ENCODE results near the gene DLGAP1. TPM values are rescaled to one million over a fixed set of nuclear protein-coding genes. Genes with fewer than 3 reads are reported as not detected.

The DLGAP1 gene
- total and polyA plus RNA-seq, 7 experiments from 2014 or later, result 0.32 to 1.0 TPM; not detected in 5

GRCh38 chr18:3634250-3634939 is 820.7 kb downstream of the DLGAP1 start:
- Mint-ChIP-seq H3K4me3 (no peak overlapping the region), H3K27ac (no peak overlapping the region)

GRCh38 chr18:3631887-3632286 is 823.2 kb downstream of the DLGAP1 start:
- no peaks in the 10 kb centered on the region for H3K27me3 ChIP-seq (ENCODE audit: control insufficient read depth in 2 of 2, insufficient read depth in 2 of 2, low read length in 2 of 2)
- CTCF ChIA-PET, result no interaction called here
- POLR2A ChIA-PET, result no interaction called here
- H3K4me1 Mint-ChIP-seq, result peaks cover 0 to 11% (median 0%) of the 10 kb centered on the region in 7 donors
- peaks cover 0 to under 1% (median 0%) of the 10 kb centered on the region in 11 donors for H3K9me3 Mint-ChIP-seq
- no peaks in the 10 kb centered on the region for H3K4me1 ChIP-seq (ENCODE audit: control insufficient read depth in 2 of 2, insufficient read depth in 2 of 2, low read length in 2 of 2)
- H3K4me3 ChIP-seq (ENCODE audit: low read length), result no peak overlapping the region
- H3K27ac Mint-ChIP-seq, result peak overlapping the region in 1 of 9 donors; percentile 41
- H3K4me3 Mint-ChIP-seq, result no peak overlapping the region
- H3K36me3 ChIP-seq (ENCODE audit: control insufficient read depth in 2 of 3, insufficient read depth in 3 of 3, low read length in 3 of 3), result no peaks in the 10 kb centered on the region
- intact Hi-C loops (cut with micrococcal nuclease), result no loop called here
- H3K27me3 Mint-ChIP-seq, result no peaks in the 10 kb centered on the region
- DNase-seq, result no peak
- H3K27ac ChIP-seq (ENCODE audit: low read depth, low read length), result no peak overlapping the region
- H3K9me3 ChIP-seq (ENCODE audit: control insufficient read depth in 2 of 3, low read length in 3 of 3), result no peaks in the 10 kb centered on the region
- peaks cover 0 to 4% (median 0%) of the 10 kb centered on the region in 5 donors for H3K36me3 Mint-ChIP-seq
- ATAC-seq, result no peak

More at GRCh38 chr18:3634250-3634939, 820.7 kb downstream of the DLGAP1 start:
- Histone ChIP-seq H3K27ac (ENCODE audit: low read depth, low read length) (no peak overlapping the region), H3K4me1 (ENCODE audit: control insufficient read depth in 2 of 2, insufficient read depth in 2 of 2, low read length in 2 of 2) (no peaks in the 10 kb centered on the region), H3K9me3 (ENCODE audit: control insufficient read depth in 2 of 3, low read length in 3 of 3) (no peaks in the 10 kb centered on the region), H3K36me3 (ENCODE audit: control insufficient read depth in 2 of 3, insufficient read depth in 3 of 3, low read length in 3 of 3) (no peaks in the 10 kb centered on the region), H3K4me3 (ENCODE audit: low read length) (no peak overlapping the region), H3K27me3 (ENCODE audit: control insufficient read depth in 2 of 2, insufficient read depth in 2 of 2, low read length in 2 of 2) (no peaks in the 10 kb centered on the region)
- intact Hi-C loops (cut with micrococcal nuclease), result no loop called here
- peaks cover 0 to 2% (median 0%) of the 10 kb centered on the region in 11 donors for H3K9me3 Mint-ChIP-seq
- H3K4me1 Mint-ChIP-seq, result peaks cover 0 to 5% (median 0%) of the 10 kb centered on the region in 7 donors
- H3K27me3 Mint-ChIP-seq, result no peaks in the 10 kb centered on the region
- DNase-seq (no peak), ATAC-seq (no peak)
- POLR2A ChIA-PET, result no interaction called here
- CTCF ChIA-PET, result no interaction called here
- peaks cover 0 to 4% (median 0%) of the 10 kb centered on the region in 5 donors for H3K36me3 Mint-ChIP-seq

GRCh38 chr18:3626929-3627458 is 828.1 kb downstream of the DLGAP1 start:
- Mint-ChIP-seq H3K4me3 (no peak overlapping the region), H3K36me3 (peaks cover 0 to 2% (median 0%) of the 10 kb centered on the region in 5 donors), H3K27ac (peak overlapping the region in 1 of 9 donors; percentile 15), H3K27me3 (no peaks in the 10 kb centered on the region), H3K9me3 (no peaks in the 10 kb centered on the region), H3K4me1 (peaks cover 7 to 39% (median 14%) of the 10 kb centered on the region in 7 donors)
- Histone ChIP-seq H3K27ac (ENCODE audit: low read depth, low read length) (no peak overlapping the region), H3K4me3 (ENCODE audit: low read length) (no peak overlapping the region), H3K4me1 (ENCODE audit: control insufficient read depth in 2 of 2, insufficient read depth in 2 of 2, low read length in 2 of 2) (peaks cover 9 to 12% of the 10 kb centered on the region in 2 donors), H3K36me3 (ENCODE audit: control insufficient read depth in 2 of 3, insufficient read depth in 3 of 3, low read length in 3 of 3) (no peaks in the 10 kb centered on the region), H3K9me3 (ENCODE audit: control insufficient read depth in 2 of 3, low read length in 3 of 3) (no peaks in the 10 kb centered on the region), H3K27me3 (ENCODE audit: control insufficient read depth in 2 of 2, insufficient read depth in 2 of 2, low read length in 2 of 2) (no peaks in the 10 kb centered on the region)
- DNase-seq, result no peak
- POLR2A ChIA-PET, result interaction anchor here (1.0 kb wide), 1 partner anchor 32 kb away, joined by 3 read pairs; no protein-coding TSS in a partner anchor
- CTCF ChIA-PET, result interaction anchor here (1.7 kb wide), 1 partner anchor 39 kb away, joined by 4 read pairs; no protein-coding TSS in a partner anchor
- ATAC-seq, result no peak
- intact Hi-C loops (cut with micrococcal nuclease), result no loop called here

GRCh38 chr18:3625742-3626091 is 829.4 kb downstream of the DLGAP1 start:
- Mint-ChIP-seq H3K36me3 (peaks cover 0 to 2% (median 0%) of the 10 kb centered on the region in 5 donors), H3K4me1 (peaks cover 7 to 44% (median 14%) of the 10 kb centered on the region in 7 donors), H3K9me3 (no peaks in the 10 kb centered on the region), H3K27ac (peak overlapping the region in 2 of 9 donors; percentile 13 to 54), H3K27me3 (no peaks in the 10 kb centered on the region), H3K4me3 (no peak overlapping the region)
- H3K4me1 ChIP-seq (ENCODE audit: control insufficient read depth in 2 of 2, insufficient read depth in 2 of 2, low read length in 2 of 2), result peaks cover 9 to 12% of the 10 kb centered on the region in 2 donors
- peak overlapping the region; percentile 42 for H3K27ac ChIP-seq (ENCODE audit: low read depth, low read length)
- H3K4me3 ChIP-seq (ENCODE audit: low read length), result no peak overlapping the region
- ATAC-seq (no peak), DNase-seq (no peak)
- intact Hi-C loops (cut with micrococcal nuclease), result loop anchor here (1.0 to 2.0 kb wide), 4 partner anchors 31 to 41 kb away; no protein-coding TSS in a partner anchor
- CTCF ChIA-PET, result interaction anchor here (1.7 kb wide), 1 partner anchor 40 kb away, joined by 4 read pairs; no protein-coding TSS in a partner anchor
- POLR2A ChIA-PET, result no interaction called here
- H3K27me3 ChIP-seq (ENCODE audit: control insufficient read depth in 2 of 2, insufficient read depth in 2 of 2, low read length in 2 of 2), result no peaks in the 10 kb centered on the region
- no peaks in the 10 kb centered on the region for H3K9me3 ChIP-seq (ENCODE audit: control insufficient read depth in 2 of 3, low read length in 3 of 3)
- H3K36me3 ChIP-seq (ENCODE audit: control insufficient read depth in 2 of 3, insufficient read depth in 3 of 3, low read length in 3 of 3), result no peaks in the 10 kb centered on the region

GRCh38 chr18:3624935-3625741 is 830.0 kb downstream of the DLGAP1 start:
- CTCF ChIA-PET, result no interaction called here
- H3K4me3 Mint-ChIP-seq, result peak overlapping the region in 8 of 10 donors; percentile 1 to 67 (median 35)
- no peaks in the 10 kb centered on the region for H3K27me3 ChIP-seq (ENCODE audit: control insufficient read depth in 2 of 2, insufficient read depth in 2 of 2, low read length in 2 of 2)
- H3K36me3 ChIP-seq (ENCODE audit: control insufficient read depth in 2 of 3, insufficient read depth in 3 of 3, low read length in 3 of 3), result no peaks in the 10 kb centered on the region
- H3K4me3 ChIP-seq (ENCODE audit: low read length), result no peak overlapping the region
- peak overlapping the region; percentile 42 for H3K27ac ChIP-seq (ENCODE audit: low read depth, low read length)
- H3K27ac Mint-ChIP-seq, result peak overlapping the region in 7 of 9 donors; percentile 0 to 77 (median 38)
- H3K4me1 Mint-ChIP-seq, result peaks cover 7 to 44% (median 14%) of the 10 kb centered on the region in 7 donors
- H3K36me3 Mint-ChIP-seq, result peaks cover 0 to 2% (median 0%) of the 10 kb centered on the region in 5 donors
- POLR2A ChIA-PET, result no interaction called here
- H3K4me1 ChIP-seq (ENCODE audit: control insufficient read depth in 2 of 2, insufficient read depth in 2 of 2, low read length in 2 of 2), result peaks cover 9 to 12% of the 10 kb centered on the region in 2 donors
- H3K9me3 ChIP-seq (ENCODE audit: control insufficient read depth in 2 of 3, low read length in 3 of 3), result no peaks in the 10 kb centered on the region
- DNase-seq (peak in 2 of 9 donors; percentile 54 to 68), ATAC-seq (peak; percentile 88)
- H3K27me3 Mint-ChIP-seq, result no peaks in the 10 kb centered on the region
- intact Hi-C loops (cut with micrococcal nuclease), result loop anchor here (1.0 to 2.0 kb wide), 6 partner anchors 19 to 42 kb away; no protein-coding TSS in a partner anchor
- no peaks in the 10 kb centered on the region for H3K9me3 Mint-ChIP-seq

- no peaks in the 10 kb centered on the region for H3K9me3 Mint-ChIP-seq
- Histone ChIP-seq H3K4me1 (ENCODE audit: control insufficient read depth in 2 of 2, insufficient read depth in 2 of 2, low read length in 2 of 2) (peaks cover 9 to 12% of the 10 kb centered on the region in 2 donors), H3K27ac (ENCODE audit: low read depth, low read length) (peak overlapping the region; percentile 42), H3K4me3 (ENCODE audit: low read length) (no peak overlapping the region), H3K36me3 (ENCODE audit: control insufficient read depth in 2 of 3, insufficient read depth in 3 of 3, low read length in 3 of 3) (no peaks in the 10 kb centered on the region), H3K27me3 (ENCODE audit: control insufficient read depth in 2 of 2, insufficient read depth in 2 of 2, low read length in 2 of 2) (no peaks in the 10 kb centered on the region), H3K9me3 (ENCODE audit: control insufficient read depth in 2 of 3, low read length in 3 of 3) (no peaks in the 10 kb centered on the region)
- peak overlapping the region in 5 of 9 donors; percentile 0 to 77 (median 32) for H3K27ac Mint-ChIP-seq
- POLR2A ChIA-PET, result no interaction called here
- intact Hi-C loops (cut with micrococcal nuclease), result loop anchor here (1.0 to 2.0 kb wide), 4 partner anchors 18 to 42 kb away; no protein-coding TSS in a partner anchor
- H3K36me3 Mint-ChIP-seq, result peaks cover 0 to 2% (median 0%) of the 10 kb centered on the region in 5 donors
- CTCF ChIA-PET, result no interaction called here
- no peak for DNase-seq
- H3K27me3 Mint-ChIP-seq, result no peaks in the 10 kb centered on the region
- H3K4me3 Mint-ChIP-seq, result peak overlapping the region in 6 of 10 donors; percentile 12 to 67 (median 36)
- H3K4me1 Mint-ChIP-seq, result peaks cover 7 to 44% (median 14%) of the 10 kb centered on the region in 7 donors
- no peak for ATAC-seq
These were observed 830.6 kb downstream of the DLGAP1 start for GRCh38 chr18:3624546-3624934.

Data from naive thymus-derived CD4-positive, alpha-beta T cell (primary cell).